Measurements from ENCODE around the gene TAF1B. TPM values are rescaled to one million over a fixed set of nuclear protein-coding genes. Genes with fewer than 3 reads are reported as not detected.

Gene TAF1B
- total and polyA plus RNA-seq, 9 donors, result 6.4 to 22.0 (median 14.4) TPM

GRCh38 chr2:9797086-9797485 is 46.2 kb upstream of the TAF1B start:
- Histone ChIP-seq H3K27ac (no peak overlapping the region), H3K9me3 (no peaks in the 10 kb centered on the region), H3K27me3 (no peaks in the 10 kb centered on the region), H3K4me1 (ENCODE audit: insufficient read depth) (peaks cover 2% of the 10 kb centered on the region), H3K36me3 (no peaks in the 10 kb centered on the region), H3K4me3 (no peak overlapping the region)
- no peak for DNase-seq
- 63 to 88% (median 77%) methylated on average over 4 of the region's 4 CpGs for WGBS, 3 donors
- intact Hi-C loops (cut with DNase I), result no loop called here
- TF ChIP-seq CTCF (IDR thresholded peaks at IDR 0.05) (no peak), EP300 (IDR thresholded peaks at IDR 0.05) (no peak), POLR2A (IDR thresholded peaks at IDR 0.05) (no peak)

- peaks cover 2% of the 10 kb centered on the region for H3K4me1 ChIP-seq (ENCODE audit: insufficient read depth)
- H3K36me3 ChIP-seq, result no peaks in the 10 kb centered on the region
- no peak overlapping the region for H3K4me3 ChIP-seq
- no peaks in the 10 kb centered on the region for H3K27me3 ChIP-seq
- H3K27ac ChIP-seq, result no peak overlapping the region
- intact Hi-C loops (cut with DNase I), result no loop called here
- DNase-seq, result no peak
- TF ChIP-seq EP300 (IDR thresholded peaks at IDR 0.05) (no peak), POLR2A (IDR thresholded peaks at IDR 0.05) (no peak), CTCF (IDR thresholded peaks at IDR 0.05) (no peak)
- no peaks in the 10 kb centered on the region for H3K9me3 ChIP-seq
- 66 to 68% (median 67%) methylated on average over 18 of the region's 18 CpGs for WGBS, 3 donors
Measured at GRCh38 chr2:9797681-9798556, 45.4 kb upstream of the TAF1B start.

GRCh38 chr2:9799011-9799596 is 44.2 kb upstream of the TAF1B start:
- H3K9me3 ChIP-seq, result no peaks in the 10 kb centered on the region
- H3K27ac ChIP-seq, result no peak overlapping the region
- TF ChIP-seq POLR2A (IDR thresholded peaks at IDR 0.05), result no peak
- no peak for TF ChIP-seq CTCF (IDR thresholded peaks at IDR 0.05)
- TF ChIP-seq EP300 (IDR thresholded peaks at IDR 0.05), result no peak
- intact Hi-C loops (cut with DNase I), result no loop called here
- H3K4me3 ChIP-seq, result no peak overlapping the region
- WGBS, 3 donors, result 82 to 85% (median 85%) methylated on average over 11 of the region's 11 CpGs
- no peaks in the 10 kb centered on the region for H3K36me3 ChIP-seq
- H3K4me1 ChIP-seq (ENCODE audit: insufficient read depth), result peaks cover 2% of the 10 kb centered on the region
- H3K27me3 ChIP-seq, result no peaks in the 10 kb centered on the region
- DNase-seq, result no peak

- no peaks in the 10 kb centered on the region for H3K36me3 ChIP-seq
- no peak overlapping the region for H3K27ac ChIP-seq
- no peak overlapping the region for H3K4me3 ChIP-seq
- 21 to 22% (median 21%) methylated on average over 14 of the region's 14 CpGs for WGBS, 3 donors
- H3K4me1 ChIP-seq (ENCODE audit: insufficient read depth), result peaks cover 2% of the 10 kb centered on the region
- no peaks in the 10 kb centered on the region for H3K27me3 ChIP-seq
- TF ChIP-seq EP300 (IDR thresholded peaks at IDR 0.05) (no peak), CTCF (IDR thresholded peaks at IDR 0.05) (peak; percentile 74 to 86 (median 86)), POLR2A (IDR thresholded peaks at IDR 0.05) (no peak)
- intact Hi-C loops (cut with DNase I), result no loop called here
- peak; percentile 72 to 90 (median 86) for DNase-seq
- no peaks in the 10 kb centered on the region for H3K9me3 ChIP-seq
Measured at GRCh38 chr2:9799729-9800632, 43.3 kb upstream of the TAF1B start.

Measured in ovary (tissue), 9 donors.